Measurements from ENCODE around the gene ZNF189. TPM values are rescaled to one million over a fixed set of nuclear protein-coding genes. Genes with fewer than 3 reads are reported as not detected.

Gene ZNF189
- total and polyA plus RNA-seq, 2 donors (not counting 3 experiments of a cell fraction or from before 2014, with no cell fraction given), result 3.3 to 14.6 TPM

DNA sequence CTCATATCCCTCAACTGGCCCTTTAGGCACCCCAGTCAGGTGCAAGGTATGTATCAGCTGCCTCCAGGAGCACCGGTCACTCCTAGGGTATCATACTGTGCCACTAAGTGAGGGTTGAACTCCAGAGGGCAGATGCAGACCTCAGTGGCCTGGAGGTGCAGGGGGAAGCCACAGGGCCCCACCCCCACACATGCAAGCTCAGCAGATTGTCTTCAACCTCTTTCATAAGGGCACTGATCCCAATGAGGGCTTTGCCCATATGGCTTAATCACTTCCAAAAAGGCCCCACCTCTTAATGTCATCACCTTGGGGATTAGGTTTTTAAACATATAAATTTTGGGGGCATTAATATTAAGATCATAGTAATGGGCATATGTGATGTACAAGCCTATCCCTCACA lies 42.0 kb upstream of the ZNF189 start:
- Histone ChIP-seq H3K27me3 (ENCODE audit: control insufficient read depth in 2 of 2, insufficient read depth in 2 of 2, low read length in 2 of 2) (no peaks in the 10 kb centered on the region), H3K36me3 (ENCODE audit: control insufficient read depth in 2 of 2, extremely low read depth in 1 of 2, insufficient read depth in 2 of 2, low read length in 2 of 2) (no peaks in the 10 kb centered on the region), H3K9ac (replicated peaks; ENCODE audit: extremely low read depth, insufficient read depth, low read length) (no peak overlapping the region), H3K79me2 (ENCODE audit: control insufficient read depth, insufficient read depth, low read length) (no peaks in the 10 kb centered on the region), H3K9me3 (replicated peaks; ENCODE audit: control insufficient read depth, insufficient read depth, low read length) (no peaks in the 10 kb centered on the region), H4K20me1 (replicated peaks; ENCODE audit: control insufficient read depth, extremely low read depth, insufficient read depth, low read length) (no peaks in the 10 kb centered on the region), H3K4me1 (ENCODE audit: control insufficient read depth, extremely low read depth, insufficient read depth, low read length) (no peaks in the 10 kb centered on the region), H2AFZ (ENCODE audit: low read depth, low read length) (no peak overlapping the region), H3K4me2 (ENCODE audit: insufficient read depth, low read length) (no peak overlapping the region), H3K9me1 (replicated peaks; ENCODE audit: control insufficient read depth, extremely low read depth, insufficient read depth, low read length) (no peaks in the 10 kb centered on the region), H3K4me3 (replicated peaks in 1 of 3; ENCODE audit: insufficient read depth in 1 of 3, low read depth in 1 of 3, low read length in 3 of 3) (no peak overlapping the region), H3K27ac (ENCODE audit: insufficient read depth, low read depth, low read length) (no peak overlapping the region)
- TF ChIP-seq MYC (IDR thresholded peaks at IDR 0.05; ENCODE audit: low read depth, low read length) (no peak), JUN (IDR thresholded peaks at IDR 0.05; ENCODE audit: borderline replicate concordance, insufficient read depth, insufficient read length, low read depth) (no peak), FOS (IDR thresholded peaks at IDR 0.05; ENCODE audit: borderline replicate concordance, insufficient read depth, low read length) (no peak), POLR2AphosphoS5 (IDR thresholded peaks at IDR 0.05; ENCODE audit: insufficient read depth, low read depth, low read length) (no peak), EZH2 (IDR thresholded peaks at IDR 0.05; ENCODE audit: borderline replicate concordance, low read depth, low read length, severe bottlenecking) (no peak), POLR2A (IDR thresholded peaks at IDR 0.05; ENCODE audit: low read depth, low read length) (no peak), GATA2 (IDR thresholded peaks at IDR 0.05; ENCODE audit: insufficient read depth, insufficient read length, low read depth, low read length) (no peak)
- TF ChIP-seq, protein P1, sequence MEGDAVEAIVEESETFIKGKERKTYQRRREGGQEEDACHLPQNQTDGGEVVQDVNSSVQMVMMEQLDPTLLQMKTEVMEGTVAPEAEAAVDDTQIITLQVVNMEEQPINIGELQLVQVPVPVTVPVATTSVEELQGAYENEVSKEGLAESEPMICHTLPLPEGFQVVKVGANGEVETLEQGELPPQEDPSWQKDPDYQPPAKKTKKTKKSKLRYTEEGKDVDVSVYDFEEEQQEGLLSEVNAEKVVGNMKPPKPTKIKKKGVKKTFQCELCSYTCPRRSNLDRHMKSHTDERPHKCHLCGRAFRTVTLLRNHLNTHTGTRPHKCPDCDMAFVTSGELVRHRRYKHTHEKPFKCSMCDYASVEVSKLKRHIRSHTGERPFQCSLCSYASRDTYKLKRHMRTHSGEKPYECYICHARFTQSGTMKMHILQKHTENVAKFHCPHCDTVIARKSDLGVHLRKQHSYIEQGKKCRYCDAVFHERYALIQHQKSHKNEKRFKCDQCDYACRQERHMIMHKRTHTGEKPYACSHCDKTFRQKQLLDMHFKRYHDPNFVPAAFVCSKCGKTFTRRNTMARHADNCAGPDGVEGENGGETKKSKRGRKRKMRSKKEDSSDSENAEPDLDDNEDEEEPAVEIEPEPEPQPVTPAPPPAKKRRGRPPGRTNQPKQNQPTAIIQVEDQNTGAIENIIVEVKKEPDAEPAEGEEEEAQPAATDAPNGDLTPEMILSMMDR (IDR thresholded peaks at IDR 0.05; ENCODE audit: extremely low read depth in 1 of 2, insufficient read depth in 1 of 2, low read depth in 1 of 2, low read length in 2 of 2), result no peak
- TF ChIP-seq, protein P2, sequence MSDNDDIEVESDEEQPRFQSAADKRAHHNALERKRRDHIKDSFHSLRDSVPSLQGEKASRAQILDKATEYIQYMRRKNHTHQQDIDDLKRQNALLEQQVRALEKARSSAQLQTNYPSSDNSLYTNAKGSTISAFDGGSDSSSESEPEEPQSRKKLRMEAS (IDR thresholded peaks at IDR 0.05; ENCODE audit: insufficient read depth, insufficient read length), result no peak
- POLR2A ChIA-PET, result no interaction called here
- CTCF ChIA-PET, result no interaction called here
- dilution Hi-C loops (cut with MboI; ENCODE audit: extremely low pct_ligation_motif_present, low sequenced_read_pairs), result no loop called here
- intact Hi-C loops (cut with micrococcal nuclease), result no loop called here
- no peak for FAIRE-seq
- no peak for DNase-seq (ENCODE audit: low read depth, low spot score)
- no TSS peak for BruUV-seq (replicated peaks)

Measured in endothelial cell of umbilical vein (primary cell).